ENCODE measurements around the gene CPNE5. TPM values are rescaled to one million over a fixed set of nuclear protein-coding genes. Genes with fewer than 3 reads are reported as not detected.

Gene CPNE5
- total RNA-seq, 1 donor from 2014 or later, result 59.1 TPM

DNA sequence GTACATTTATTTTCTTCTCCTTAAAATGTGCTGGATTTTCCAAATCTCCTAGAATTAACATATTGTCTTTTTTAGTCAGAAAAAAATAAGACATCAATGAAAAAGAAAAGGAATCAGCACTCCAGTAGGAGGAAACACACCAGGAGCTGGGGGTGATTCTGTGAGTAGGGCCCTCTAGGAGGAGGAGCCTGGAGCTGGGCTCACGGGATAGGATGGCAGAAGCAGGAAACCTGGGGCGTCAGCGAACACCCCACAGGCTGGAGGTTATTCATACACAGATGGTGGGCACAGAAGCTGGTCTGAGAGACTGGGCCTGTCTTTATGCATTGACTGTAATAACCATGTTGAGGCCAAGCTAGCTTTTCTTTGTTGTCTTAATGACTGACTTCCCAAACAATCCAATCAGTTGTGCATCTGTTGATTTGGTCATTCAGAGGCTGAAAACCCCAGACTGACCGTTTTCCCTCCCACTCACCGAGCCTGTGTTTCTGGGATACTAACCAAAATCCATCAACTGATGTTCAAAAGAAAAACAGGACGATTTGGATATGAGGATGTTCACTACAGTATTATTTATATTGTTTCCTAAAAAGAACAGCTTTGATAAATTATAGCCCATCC, 53.1 kb downstream of the CPNE5 start:
- H3K27ac Mint-ChIP-seq, result no peak overlapping the region
- H3K4me3 Mint-ChIP-seq, result no peak overlapping the region
- H3K27me3 Mint-ChIP-seq, result peaks cover 11% of the 10 kb centered on the region
- ATAC-seq (ENCODE audit: low read depth), result no peak
- ChIA-PET POLR2A (no interaction called here), CTCF (interaction anchor here (0.6 to 1.7 kb wide), 2 partner anchors 22 to 204 kb away, joined by 3 read pairs; no protein-coding TSS in a partner anchor)
- no peaks in the 10 kb centered on the region for H3K36me3 Mint-ChIP-seq (ENCODE audit: low read depth)
- intact Hi-C loops (cut with micrococcal nuclease), result no loop called here
- no peak for DNase-seq
- TF ChIP-seq, protein P1, sequence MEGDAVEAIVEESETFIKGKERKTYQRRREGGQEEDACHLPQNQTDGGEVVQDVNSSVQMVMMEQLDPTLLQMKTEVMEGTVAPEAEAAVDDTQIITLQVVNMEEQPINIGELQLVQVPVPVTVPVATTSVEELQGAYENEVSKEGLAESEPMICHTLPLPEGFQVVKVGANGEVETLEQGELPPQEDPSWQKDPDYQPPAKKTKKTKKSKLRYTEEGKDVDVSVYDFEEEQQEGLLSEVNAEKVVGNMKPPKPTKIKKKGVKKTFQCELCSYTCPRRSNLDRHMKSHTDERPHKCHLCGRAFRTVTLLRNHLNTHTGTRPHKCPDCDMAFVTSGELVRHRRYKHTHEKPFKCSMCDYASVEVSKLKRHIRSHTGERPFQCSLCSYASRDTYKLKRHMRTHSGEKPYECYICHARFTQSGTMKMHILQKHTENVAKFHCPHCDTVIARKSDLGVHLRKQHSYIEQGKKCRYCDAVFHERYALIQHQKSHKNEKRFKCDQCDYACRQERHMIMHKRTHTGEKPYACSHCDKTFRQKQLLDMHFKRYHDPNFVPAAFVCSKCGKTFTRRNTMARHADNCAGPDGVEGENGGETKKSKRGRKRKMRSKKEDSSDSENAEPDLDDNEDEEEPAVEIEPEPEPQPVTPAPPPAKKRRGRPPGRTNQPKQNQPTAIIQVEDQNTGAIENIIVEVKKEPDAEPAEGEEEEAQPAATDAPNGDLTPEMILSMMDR (IDR thresholded peaks at IDR 0.05), result no peak
- H3K9me3 Mint-ChIP-seq, result no peaks in the 10 kb centered on the region
- peaks cover 13% of the 10 kb centered on the region for H3K4me1 Mint-ChIP-seq

DNA sequence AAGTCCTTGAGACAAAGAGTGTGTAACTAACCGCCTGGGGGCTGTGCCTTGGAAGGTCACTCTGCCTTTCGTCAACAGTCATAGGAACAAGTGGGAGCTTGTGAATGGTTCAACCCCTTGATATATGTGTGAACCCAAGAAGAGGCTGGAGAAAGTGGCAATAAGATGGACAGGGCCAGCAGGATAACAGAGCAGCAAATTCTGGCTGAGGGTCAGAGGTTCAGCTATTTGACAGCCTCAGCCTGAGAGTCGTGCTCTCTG, 54.9 kb downstream of the CPNE5 start:
- TF ChIP-seq, protein P1 (IDR thresholded peaks at IDR 0.05), result no peak
- H3K27me3 Mint-ChIP-seq, result peaks cover 11% of the 10 kb centered on the region
- peaks cover 25% of the 10 kb centered on the region for H3K4me1 Mint-ChIP-seq
- DNase-seq (no peak), ATAC-seq (ENCODE audit: low read depth) (no peak)
- no peak overlapping the region for H3K4me3 Mint-ChIP-seq
- ChIA-PET POLR2A (interaction anchor here (2.3 kb wide), 1 partner anchor 19 kb away, joined by 21 read pairs; no protein-coding TSS in a partner anchor), CTCF (interaction anchor here (1.1 to 6.7 kb wide), 4 partner anchors 18 to 234 kb away, joined by 4 to 98 read pairs (median 24); no protein-coding TSS in a partner anchor)
- intact Hi-C loops (cut with micrococcal nuclease), result loop anchor here (5.0 kb wide), 1 partner anchor 68 kb away; no protein-coding TSS in a partner anchor
- H3K27ac Mint-ChIP-seq, result no peak overlapping the region
- H3K9me3 Mint-ChIP-seq, result no peaks in the 10 kb centered on the region
- H3K36me3 Mint-ChIP-seq (ENCODE audit: low read depth), result no peaks in the 10 kb centered on the region

- ChIA-PET POLR2A (interaction anchor here (0.8 to 2.3 kb wide), 2 partner anchors 18 to 26 kb away, joined by 3 to 21 read pairs; no protein-coding TSS in a partner anchor), CTCF (interaction anchor here (0.5 to 6.7 kb wide), 7 partner anchors 11 to 174 kb away, joined by 3 to 98 read pairs (median 8); no protein-coding TSS in a partner anchor)
- Mint-ChIP-seq H3K27me3 (peaks cover 9% of the 10 kb centered on the region), H3K4me1 (peaks cover 25% of the 10 kb centered on the region), H3K36me3 (ENCODE audit: low read depth) (no peaks in the 10 kb centered on the region), H3K9me3 (no peaks in the 10 kb centered on the region), H3K4me3 (no peak overlapping the region), H3K27ac (no peak overlapping the region)
- TF ChIP-seq, protein P1 (IDR thresholded peaks at IDR 0.05), result no peak
- DNase-seq, result no peak
- intact Hi-C loops (cut with micrococcal nuclease), result loop anchor here (5.0 kb wide), 1 partner anchor 69 kb away; no protein-coding TSS in a partner anchor
- ATAC-seq (ENCODE audit: low read depth), result no peak
Measured at GRCh38 chr6:36783603-36784375, 55.5 kb downstream of the CPNE5 start.

- H3K4me3 Mint-ChIP-seq, result no peak overlapping the region
- intact Hi-C loops (cut with micrococcal nuclease), result loop anchor here (1.0 to 5.0 kb wide), 3 partner anchors 15 to 166 kb away; no protein-coding TSS in a partner anchor
- peaks cover 9% of the 10 kb centered on the region for H3K27me3 Mint-ChIP-seq
- ChIA-PET POLR2A (interaction anchor here (0.6 to 1.1 kb wide), 3 partner anchors 14 to 237 kb away, joined by 3 to 10 read pairs (median 3); no protein-coding TSS in a partner anchor), CTCF (interaction anchor here (1.1 to 6.7 kb wide), 9 partner anchors 9 to 389 kb away, joined by 3 to 98 read pairs (median 7); no protein-coding TSS in a partner anchor)
- DNase-seq, result no peak
- no peaks in the 10 kb centered on the region for H3K36me3 Mint-ChIP-seq (ENCODE audit: low read depth)
- H3K4me1 Mint-ChIP-seq, result peaks cover 25% of the 10 kb centered on the region
- peak; percentile 75 for ATAC-seq (ENCODE audit: low read depth)
- no peak overlapping the region for H3K27ac Mint-ChIP-seq
- TF ChIP-seq, protein P1 (IDR thresholded peaks at IDR 0.05), result no peak
- H3K9me3 Mint-ChIP-seq, result no peaks in the 10 kb centered on the region
Measured at GRCh38 chr6:36781669-36782068, 57.6 kb downstream of the CPNE5 start.

Data from activated B cell treated with CpG ODN at 0.5 μM for 24 hours (primary cell).